Cardiac fibroblast (primary cell): Measurements from ENCODE around the gene CHSY1.
A peak's percentile ranks its signal among the peaks of the same experiment; 100 is the strongest.

Experiments used
- DNase-seq, 2 donors: peaks; one replicate each; pipeline versions ENCODE4 v3.0.0 to v3.0.0-alpha.2; 2010; ENCODE audit warnings: low read depth in 2 of 2
- H3K4me3 ChIP-seq, 2 donors: replicated peaks in 1 of 2; 1 replicate in 1 of 2; 2 replicates in 1 of 2; pipeline ENCODE4 v1.5.1; 2011; ENCODE audit warnings: low read depth in 2 of 2, low read length in 2 of 2, mild to moderate bottlenecking in 2 of 2, moderate library complexity in 1 of 2
- TF ChIP-seq, protein P1 (sequence below): IDR thresholded peaks from one replicate; pipeline ENCODE4 v1.5.1; 2011; ENCODE audit warnings: low read depth, mild to moderate bottlenecking, low read length, inconsistent platforms

The CHSY1 gene

DNA sequence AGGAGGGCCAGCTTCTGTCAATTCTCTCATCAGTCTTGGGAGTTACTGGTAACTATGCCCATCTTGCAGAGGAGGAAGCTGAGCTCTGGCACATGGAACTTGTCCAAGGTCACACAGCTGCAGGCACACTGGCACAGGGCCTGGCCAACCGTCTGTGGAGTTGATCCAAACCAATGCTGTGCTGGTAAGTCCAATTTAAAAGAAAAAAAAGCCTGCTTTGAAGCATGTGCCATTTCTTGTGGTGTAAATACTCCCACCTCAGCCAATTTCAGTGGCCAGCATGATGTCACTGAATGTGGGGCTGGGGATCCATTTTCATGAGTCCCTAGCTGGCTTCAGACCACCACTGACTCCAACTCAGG lies 83.4 kb downstream of the CHSY1 start:
- peak in 1 of 2 donors; percentile 91 for DNase-seq

DNA sequence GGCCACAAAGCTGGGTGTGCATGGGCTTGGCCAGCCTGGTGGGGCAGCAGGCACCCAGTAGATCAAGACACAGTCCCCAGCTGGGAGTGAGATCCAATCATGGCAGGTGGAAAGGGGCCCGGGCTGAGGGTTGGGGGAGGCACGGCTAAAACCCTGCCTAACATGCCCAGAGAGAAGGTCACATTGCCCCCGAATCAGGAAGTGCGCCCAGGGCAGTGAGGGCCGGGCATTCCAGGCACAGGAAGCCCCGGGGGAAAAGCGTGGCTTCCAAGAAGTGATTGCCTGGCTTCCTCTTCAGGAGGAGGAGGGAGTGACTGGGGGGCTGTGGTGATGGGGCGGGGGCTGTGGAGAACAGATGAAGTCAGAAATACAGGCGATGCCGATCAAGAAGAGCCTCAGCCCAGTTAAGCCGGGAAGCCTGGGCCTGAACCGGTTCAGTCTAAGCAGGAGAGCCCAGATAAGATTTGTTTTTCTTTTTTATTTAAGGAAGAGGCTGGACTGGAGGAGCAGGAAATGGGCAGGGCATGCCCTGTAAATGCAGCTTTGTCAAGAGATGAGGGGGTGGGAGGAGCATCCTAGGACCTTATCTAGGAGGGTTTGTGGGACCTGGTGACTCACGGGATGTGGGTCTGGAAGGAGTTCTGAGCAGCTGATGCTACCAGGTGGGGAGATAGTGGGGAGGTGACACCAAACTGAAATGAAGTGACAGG lies 83.9 kb downstream of the CHSY1 start:
- peak; percentile 92 to 96 for DNase-seq
- no peak overlapping the region for H3K4me3 ChIP-seq
- TF ChIP-seq, protein P1, sequence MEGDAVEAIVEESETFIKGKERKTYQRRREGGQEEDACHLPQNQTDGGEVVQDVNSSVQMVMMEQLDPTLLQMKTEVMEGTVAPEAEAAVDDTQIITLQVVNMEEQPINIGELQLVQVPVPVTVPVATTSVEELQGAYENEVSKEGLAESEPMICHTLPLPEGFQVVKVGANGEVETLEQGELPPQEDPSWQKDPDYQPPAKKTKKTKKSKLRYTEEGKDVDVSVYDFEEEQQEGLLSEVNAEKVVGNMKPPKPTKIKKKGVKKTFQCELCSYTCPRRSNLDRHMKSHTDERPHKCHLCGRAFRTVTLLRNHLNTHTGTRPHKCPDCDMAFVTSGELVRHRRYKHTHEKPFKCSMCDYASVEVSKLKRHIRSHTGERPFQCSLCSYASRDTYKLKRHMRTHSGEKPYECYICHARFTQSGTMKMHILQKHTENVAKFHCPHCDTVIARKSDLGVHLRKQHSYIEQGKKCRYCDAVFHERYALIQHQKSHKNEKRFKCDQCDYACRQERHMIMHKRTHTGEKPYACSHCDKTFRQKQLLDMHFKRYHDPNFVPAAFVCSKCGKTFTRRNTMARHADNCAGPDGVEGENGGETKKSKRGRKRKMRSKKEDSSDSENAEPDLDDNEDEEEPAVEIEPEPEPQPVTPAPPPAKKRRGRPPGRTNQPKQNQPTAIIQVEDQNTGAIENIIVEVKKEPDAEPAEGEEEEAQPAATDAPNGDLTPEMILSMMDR: no peak

More for the DNA sequence above, 83.4 kb downstream of the CHSY1 start:
- no peak overlapping the region for H3K4me3 ChIP-seq
- TF ChIP-seq, protein P1: no peak

DNA sequence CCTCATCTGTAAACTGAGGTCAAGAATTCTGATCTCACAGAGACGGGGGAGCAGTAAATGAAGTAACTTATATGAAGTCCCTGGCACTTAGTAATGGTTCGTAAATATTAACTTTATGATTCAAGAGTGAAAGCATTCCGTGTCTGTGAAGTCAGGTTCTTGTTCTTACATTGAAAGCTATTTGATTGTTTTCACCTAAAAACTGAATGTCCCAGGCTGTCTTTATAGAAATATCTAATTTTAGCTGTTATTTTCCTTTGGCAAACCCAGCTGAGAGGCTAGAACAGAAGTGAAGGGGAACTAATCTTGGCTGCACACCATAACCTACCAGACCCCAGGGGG lies 84.5 kb downstream of the CHSY1 start:
- H3K4me3 ChIP-seq: no peak overlapping the region
- peak in 1 of 2 donors; percentile 54 for DNase-seq

DNA sequence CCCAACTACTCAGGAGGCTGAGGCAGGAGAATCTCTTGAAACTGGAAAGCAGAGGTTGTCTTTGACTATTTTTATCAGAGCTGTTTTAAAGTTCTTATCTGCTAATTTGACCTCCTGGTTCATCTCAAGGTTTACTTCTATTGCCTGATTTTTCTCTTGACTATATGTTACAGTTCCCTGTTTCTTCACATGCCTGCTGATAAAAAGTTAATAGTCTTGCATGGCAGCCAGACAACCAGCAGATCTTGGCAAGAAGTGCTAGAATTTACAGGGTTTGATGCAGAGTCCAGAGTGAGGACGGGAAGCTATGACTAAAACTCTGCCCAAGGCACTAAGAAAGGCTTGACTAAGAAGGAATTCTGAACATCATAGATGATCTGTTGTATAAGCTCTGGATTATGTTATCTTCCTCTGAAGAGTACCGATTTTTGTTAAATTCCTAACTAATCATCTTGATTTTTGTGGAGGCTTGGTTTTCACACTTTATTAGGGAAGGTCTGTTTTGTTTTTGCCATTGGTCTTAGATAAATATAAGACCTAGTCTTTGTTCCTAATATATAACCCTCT lies 85.9 kb downstream of the CHSY1 start:
- DNase-seq: no peak
- no peak overlapping the region for H3K4me3 ChIP-seq
- TF ChIP-seq, protein P1: no peak

More for the DNA sequence above, 84.5 kb downstream of the CHSY1 start:
- TF ChIP-seq, protein P1: no peak

DNA sequence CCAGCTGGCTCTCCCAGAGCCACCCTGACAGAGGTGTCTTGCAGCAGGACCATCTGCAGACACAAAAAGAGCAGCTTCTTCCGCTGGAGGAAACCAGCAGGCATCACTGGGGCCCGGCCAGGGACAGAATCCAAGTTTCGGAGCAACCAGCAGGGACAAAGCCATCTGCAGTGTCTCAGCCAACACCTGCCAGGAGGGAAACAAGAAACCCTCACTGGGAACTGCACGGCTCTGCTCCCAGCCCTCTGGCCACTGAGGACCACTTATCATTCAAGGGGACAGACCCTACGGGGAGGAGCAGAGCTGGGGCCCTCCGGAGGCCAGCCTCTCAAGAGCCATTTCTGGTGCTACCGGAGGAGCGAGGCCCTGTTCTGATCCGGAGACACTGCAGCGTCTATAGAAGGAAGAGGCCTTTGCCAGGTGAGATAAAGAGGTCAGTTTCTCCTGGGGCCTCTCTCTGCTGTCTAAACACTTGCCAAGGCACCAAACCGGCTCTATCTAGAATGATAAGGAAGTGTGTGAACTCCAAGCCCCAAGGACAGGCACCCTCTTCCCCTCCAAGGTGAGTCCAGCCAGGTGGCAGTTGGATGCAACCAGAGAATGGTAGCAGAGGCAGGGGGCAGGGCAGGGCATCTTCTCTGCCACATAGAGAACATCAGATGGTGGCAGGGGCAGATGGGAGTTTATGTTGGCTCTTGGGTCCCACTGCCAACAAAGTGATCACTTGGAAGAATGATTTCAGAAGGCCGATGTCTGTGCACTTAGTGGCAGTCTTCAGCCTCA lies 89.0 kb downstream of the CHSY1 start:
- DNase-seq: peak in 1 of 2 donors; percentile 58
- H3K4me3 ChIP-seq: no peak overlapping the region
- TF ChIP-seq, protein P1: no peak

DNA sequence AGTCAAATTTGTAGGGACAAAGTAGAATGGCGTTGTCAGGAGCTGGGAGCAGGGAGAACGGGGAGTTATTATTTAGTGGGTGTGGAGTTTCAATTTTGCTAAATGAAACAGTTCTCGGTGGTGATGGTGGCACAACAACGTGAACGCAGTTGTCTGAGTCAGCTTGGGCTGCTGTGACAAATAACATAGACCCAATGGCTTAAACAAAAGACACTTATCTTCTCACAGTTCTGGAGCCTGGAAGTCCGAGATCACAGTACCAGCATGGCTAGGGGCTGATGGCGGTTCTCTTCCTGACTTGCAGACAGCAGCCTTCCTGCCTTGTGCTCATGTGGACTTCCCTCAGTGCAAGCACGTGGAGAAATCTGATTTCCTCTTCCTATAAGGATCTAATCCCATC lies 90.2 kb downstream of the CHSY1 start:
- TF ChIP-seq, protein P1: no peak
- H3K4me3 ChIP-seq: no peak overlapping the region
- DNase-seq: no peak
